Kidney (tissue), 14 donors: ENCODE results near the gene MLPH. TPM values are rescaled to one million over a fixed set of nuclear protein-coding genes. Genes with fewer than 3 reads are reported as not detected.
A peak's percentile ranks its signal among the peaks of the same experiment; 100 is the strongest.

Source experiments
- DNase-seq, 5 donors: peaks; one replicate each; pipeline ENCODE4 v3.0.0-alpha.2; 2013 to 2020
- FAIRE-seq: peaks from 2 replicates; lab custom pipeline; 2012; peaks lifted over from hg19 to GRCh38; lab: Jason Lieb, UNC
- H3K27ac ChIP-seq, 2 donors: one replicate each; pipeline ENCODE4 v1.7.0; 2013; ENCODE audit warnings: low read depth in 2 of 2, low read length in 2 of 2, inconsistent platforms in 1 of 2
- H3K27me3 ChIP-seq: one replicate; pipeline ENCODE4 v1.7.1; 2013; ENCODE audit warnings: low read length, inconsistent platforms; ENCODE audit not compliant: control insufficient read depth, insufficient read depth
- H3K36me3 ChIP-seq, 3 donors: one replicate each; pipeline versions ENCODE4 v1.7.0 to v1.7.1; 2013; ENCODE audit warnings: low read length in 3 of 3, control low read depth in 1 of 3, inconsistent platforms in 1 of 3; ENCODE audit not compliant: insufficient read depth in 3 of 3, control insufficient read depth in 2 of 3
- H3K4me1 ChIP-seq, 3 donors: one replicate each; pipeline versions ENCODE4 v1.7.0 to v1.7.1; 2013; ENCODE audit warnings: low read length in 3 of 3, inconsistent platforms in 1 of 3, low read depth in 1 of 3; ENCODE audit not compliant: control insufficient read depth in 2 of 3, insufficient read depth in 2 of 3
- H3K4me3 ChIP-seq, 3 donors: one replicate each; pipeline versions ENCODE4 v1.7.0 to v1.8.1; 2013; ENCODE audit warnings: low read length in 3 of 3, control low read depth in 1 of 3, inconsistent platforms in 1 of 3
- H3K9ac ChIP-seq, 3 donors: one replicate each; pipeline versions ENCODE4 v1.7.0 to v1.7.1; 2013; ENCODE audit warnings: low read length in 3 of 3, control low read depth in 1 of 3, inconsistent platforms in 1 of 3
- H3K9me3 ChIP-seq, 3 donors: one replicate each; pipeline versions ENCODE4 v1.7.0 to v1.7.1; 2013; ENCODE audit warnings: low read length in 3 of 3, control low read depth in 1 of 3, inconsistent platforms in 1 of 3; ENCODE audit not compliant: control insufficient read depth in 2 of 3, insufficient read depth in 1 of 3
- intact Hi-C: fragments of 100-400 bp; cut with DNase I; formaldehyde crosslinking; loops from one replicate; pipeline ENCODE4 v1.11.1; 2022
- polyA plus RNA-seq: library from polyadenylated mRNA; stranded (reverse); fragments of 350-450 nt; fragmentation: Illumina TruSeq; extraction: RNeasy Lipid Tissue Mini Kit (QIAGEN cat#74804); gene quantifications from one replicate; pipeline ENCODE4 v1.2.3, GENCODE V29; 2014; ENCODE audit warnings: low read depth, low replicate concordance; ENCODE audit not compliant: insufficient read depth
- total RNA-seq: library from RNA; stranded (reverse); fragmentation: NEBNext Ultra II Directional; extraction: Animal tissue kit (Norgen Biotek cat#: 25700); gene quantifications from one replicate; pipeline ENCODE4 v1.2.1, GENCODE V29; 2021
- TF ChIP-seq, protein P1 (sequence below): IDR thresholded peaks from 3 replicates; pipeline ENCODE4 v1.5.1; 2012; ENCODE audit warnings: mild to moderate bottlenecking, moderate library complexity, borderline replicate concordance; ENCODE audit not compliant: insufficient read depth; ENCODE audit errors: extremely low read depth
- donor health status: control.
- donor health status: control.
- donor health status: control.
- donor health status: control.
- donor health status: control.
- donor health status: DM: yes; HTN: yes; CAD: no.
- donor health status: Normal renal cell carcinoma (clear cell type).

MLPH gene
- total and polyA plus RNA-seq, 2 donors from 2014 or later = 4.6 to 9.6 TPM

DNA sequence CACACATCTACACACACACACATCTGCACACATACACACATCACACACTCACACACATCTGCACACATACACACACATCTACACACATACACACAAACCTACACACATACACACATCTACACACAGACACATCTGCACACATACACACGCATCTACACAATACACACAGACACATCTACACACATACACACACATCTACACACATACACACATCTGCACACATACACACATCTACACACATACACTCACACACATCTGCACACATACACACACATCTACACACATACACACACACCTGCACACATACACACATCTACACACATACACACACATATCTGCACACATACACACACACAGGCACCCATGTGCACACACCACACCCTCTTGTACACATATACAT lies 78.9 kb downstream of the MLPH start:
- Histone ChIP-seq H3K27me3 (no peaks in the 10 kb centered on the region), H3K9me3 (peaks cover 0 to 5% (median 0%) of the 10 kb centered on the region in 3 donors), H3K4me1 (no peaks in the 10 kb centered on the region), H3K4me3 (no peak overlapping the region), H3K27ac (no peak overlapping the region), H3K36me3 (peaks cover 0 to 2% (median 0%) of the 10 kb centered on the region in 3 donors), H3K9ac (no peak overlapping the region)
- intact Hi-C loops = no loop called here
- TF ChIP-seq, protein P1, sequence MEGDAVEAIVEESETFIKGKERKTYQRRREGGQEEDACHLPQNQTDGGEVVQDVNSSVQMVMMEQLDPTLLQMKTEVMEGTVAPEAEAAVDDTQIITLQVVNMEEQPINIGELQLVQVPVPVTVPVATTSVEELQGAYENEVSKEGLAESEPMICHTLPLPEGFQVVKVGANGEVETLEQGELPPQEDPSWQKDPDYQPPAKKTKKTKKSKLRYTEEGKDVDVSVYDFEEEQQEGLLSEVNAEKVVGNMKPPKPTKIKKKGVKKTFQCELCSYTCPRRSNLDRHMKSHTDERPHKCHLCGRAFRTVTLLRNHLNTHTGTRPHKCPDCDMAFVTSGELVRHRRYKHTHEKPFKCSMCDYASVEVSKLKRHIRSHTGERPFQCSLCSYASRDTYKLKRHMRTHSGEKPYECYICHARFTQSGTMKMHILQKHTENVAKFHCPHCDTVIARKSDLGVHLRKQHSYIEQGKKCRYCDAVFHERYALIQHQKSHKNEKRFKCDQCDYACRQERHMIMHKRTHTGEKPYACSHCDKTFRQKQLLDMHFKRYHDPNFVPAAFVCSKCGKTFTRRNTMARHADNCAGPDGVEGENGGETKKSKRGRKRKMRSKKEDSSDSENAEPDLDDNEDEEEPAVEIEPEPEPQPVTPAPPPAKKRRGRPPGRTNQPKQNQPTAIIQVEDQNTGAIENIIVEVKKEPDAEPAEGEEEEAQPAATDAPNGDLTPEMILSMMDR = no peak
- DNase-seq = no peak
- no peak for FAIRE-seq

GRCh38 chr2:237566401-237567235 lies 79.6 kb downstream of the MLPH start, which contains the start of gene PRLH:
PRLH (plus strand) TSS chr2:237566574; CDS start chr2:237566574, 0 bp downstream.
- Histone ChIP-seq H3K4me1 (no peaks in the 10 kb centered on the region), H3K36me3 (peaks cover 0 to 2% (median 0%) of the 10 kb centered on the region in 3 donors), H3K9me3 (peaks cover 0 to 5% (median 0%) of the 10 kb centered on the region in 3 donors), H3K27ac (no peak within 1 kb of the TSS), H3K9ac (no peak within 1 kb of the TSS), H3K4me3 (no peak within 1 kb of the TSS), H3K27me3 (no peaks in the 10 kb centered on the region)
- no peak for FAIRE-seq
- intact Hi-C loops = no loop called here
- peak in 1 of 5 donors; percentile 66 for DNase-seq
- TF ChIP-seq, protein P1 = no peak

DNA sequence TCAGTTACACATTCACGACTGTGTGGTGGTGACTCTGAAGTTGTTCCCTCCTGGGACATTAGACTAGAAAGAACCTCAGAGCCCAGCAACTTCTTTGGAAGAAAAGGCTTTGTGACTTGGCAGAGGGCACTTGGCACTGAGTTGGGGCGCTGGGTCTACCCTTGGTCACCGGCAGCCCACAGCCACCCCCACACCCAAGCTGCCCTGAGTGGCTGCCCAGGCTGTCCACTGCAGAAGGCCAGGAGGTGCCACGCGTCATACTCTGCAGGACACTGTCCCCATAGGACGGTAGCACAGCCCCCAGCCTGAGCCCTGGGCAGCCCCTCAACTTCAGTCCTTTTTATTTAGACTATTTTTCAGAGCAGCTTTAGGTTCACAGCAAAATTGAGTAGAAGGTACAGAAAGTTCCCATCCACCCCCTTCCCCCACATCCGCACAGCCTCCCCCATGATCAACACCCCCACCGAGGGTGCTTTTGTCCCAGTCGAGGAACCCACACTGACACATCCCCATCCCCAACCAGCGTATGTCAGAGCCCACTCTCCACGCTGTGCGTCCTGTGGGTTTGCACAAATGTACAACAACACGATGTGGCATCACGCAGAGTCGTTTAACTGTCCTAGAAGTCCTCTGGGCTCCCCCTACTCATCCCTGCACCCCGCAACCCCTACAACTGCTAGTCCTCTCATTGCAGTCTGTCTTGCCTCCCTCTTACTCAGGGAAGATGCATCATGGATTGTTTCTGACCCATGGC lies 80.4 kb downstream of the MLPH start:
- DNase-seq = no peak
- Histone ChIP-seq H3K4me1 (peaks cover 0 to 5% (median 0%) of the 10 kb centered on the region in 3 donors), H3K9ac (no peak overlapping the region), H3K36me3 (peaks cover 0 to 2% (median 0%) of the 10 kb centered on the region in 3 donors), H3K4me3 (no peak overlapping the region), H3K9me3 (peaks cover 0 to 5% (median 0%) of the 10 kb centered on the region in 3 donors), H3K27me3 (no peaks in the 10 kb centered on the region), H3K27ac (no peak overlapping the region)
- no peak for FAIRE-seq
- intact Hi-C loops = no loop called here
- TF ChIP-seq, protein P1 = no peak
